Measurements from ENCODE around the gene KRTAP4-16.

GRCh38 chr17:41082626-41083025 is 19.4 kb downstream of the KRTAP4-16 start:
- TF ChIP-seq CTCF (IDR thresholded peaks at IDR 0.05; ENCODE audit: insufficient read depth, low read length, poor library complexity, severe bottlenecking) (no peak), EZH2phosphoT487 (conservative IDR thresholded peaks at IDR 0.05; ENCODE audit: low read length) (no peak)
